GM21619 (cell line): Measurements from ENCODE around the gene WNT10A.
"Not testable (repeated sequence)": the region's sequence is repeated elsewhere in the genome, so short reads cannot be mapped to it uniquely, and the experiment has no call there.

ENCODE experiments used
- ATAC-seq: cut with Tn5 transposase; IDR thresholded peaks from one replicate; pipeline ENCODE4 v1.9.1; 2021; ENCODE audit not compliant: unreplicated experiment

The WNT10A gene

DNA sequence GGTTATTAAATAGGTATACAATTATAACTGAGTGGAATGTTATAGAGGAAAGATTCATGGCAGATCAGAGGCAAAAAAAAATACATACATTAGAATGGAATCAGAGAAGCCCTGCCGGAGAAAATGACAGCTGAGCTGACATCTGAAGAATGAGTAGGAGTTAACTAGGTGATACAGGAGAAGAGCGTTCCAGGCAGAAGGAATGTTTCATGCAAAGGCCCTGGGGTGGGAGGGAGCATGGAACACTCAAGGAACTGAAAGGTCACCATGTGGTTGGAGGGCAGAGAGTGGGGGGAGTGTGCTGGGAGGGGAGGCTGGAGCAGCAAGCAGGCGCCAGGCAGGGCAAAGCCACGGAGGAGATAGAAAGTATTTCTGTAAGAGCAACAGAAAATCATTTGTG is 47.2 kb downstream of the WNT10A start:
- ATAC-seq: no peak

DNA sequence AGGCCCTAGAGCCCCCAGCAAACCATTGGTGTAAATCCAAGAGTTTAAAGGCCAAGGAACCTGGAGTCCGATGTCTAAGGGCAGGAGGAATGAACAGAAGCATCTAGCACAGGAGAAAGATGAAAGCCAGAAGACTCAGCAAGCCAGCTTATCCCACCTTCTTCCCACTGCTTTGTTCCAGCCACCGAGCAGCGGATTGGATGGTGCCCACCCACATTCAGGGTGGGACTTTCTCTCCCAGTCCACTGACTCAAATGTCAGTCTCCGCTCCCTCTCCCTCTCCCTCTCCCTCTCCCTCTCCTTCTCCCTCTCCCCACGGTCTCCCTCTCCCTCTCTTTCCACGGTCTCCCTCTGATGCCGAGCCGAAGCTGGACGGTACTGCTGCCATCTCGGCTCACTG is 49.8 kb downstream of the WNT10A start:
- ATAC-seq: not testable (repeated sequence)

DNA sequence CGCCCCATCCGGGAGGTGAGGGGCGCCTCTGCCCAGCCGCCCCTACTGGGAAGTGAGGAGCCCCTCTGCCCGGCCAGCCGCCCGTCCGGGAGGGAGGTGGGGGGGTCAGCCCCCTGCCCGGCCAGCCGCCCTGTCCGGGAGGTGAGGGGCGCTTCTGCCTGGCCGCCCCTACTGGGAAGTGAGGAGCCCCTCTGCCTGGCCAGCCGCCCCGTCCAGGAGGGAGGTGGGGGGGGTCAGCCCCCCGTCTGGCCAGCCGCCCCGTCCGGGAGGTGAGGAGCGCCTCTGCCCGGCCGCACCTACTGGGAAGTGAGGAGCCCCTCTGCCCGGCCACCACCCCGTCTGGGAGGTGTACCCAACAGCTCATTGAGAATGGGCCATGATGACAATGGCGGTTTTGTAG is 51.1 kb downstream of the WNT10A start:
- ATAC-seq: not testable (repeated sequence)
